Neuronal stem cell (in vitro differentiated cells): Measurements from ENCODE around the gene ELP6.
"Not testable (repeated sequence)": the region's sequence is repeated elsewhere in the genome, so short reads cannot be mapped to it uniquely, and the experiment has no call there.

ENCODE experiments used
- DNase-seq: peaks from one replicate; pipeline ENCODE4 v3.0.0-alpha.2; 2013; ENCODE audit warnings: low spot score
- H2AFZ ChIP-seq: one replicate; pipeline ENCODE4 v1.6.1; 2013; ENCODE audit warnings: mild to moderate bottlenecking, low read length, inconsistent platforms
- H2AK5ac ChIP-seq: 2 replicates; pipeline ENCODE4 v1.6.1; 2013; ENCODE audit warnings: low read depth, mild to moderate bottlenecking, inconsistent platforms, low read length, moderate library complexity, mixed read lengths
- H2BK120ac ChIP-seq: 2 replicates; pipeline ENCODE4 v1.6.1; 2013; ENCODE audit warnings: low read depth, mild to moderate bottlenecking, inconsistent platforms, low read length, moderate library complexity, mixed read lengths
- H2BK12ac ChIP-seq: one replicate; pipeline ENCODE4 v1.6.1; 2013; ENCODE audit warnings: low read length, inconsistent platforms
- H2BK15ac ChIP-seq: 2 replicates; pipeline ENCODE4 v1.6.1; 2013; ENCODE audit warnings: mild to moderate bottlenecking, low read length, inconsistent platforms, mixed read lengths
- H2BK5ac ChIP-seq: one replicate; pipeline ENCODE4 v1.6.1; 2013; ENCODE audit warnings: inconsistent platforms, mild to moderate bottlenecking, low read length, moderate library complexity
- H3K14ac ChIP-seq: one replicate; pipeline ENCODE4 v1.6.1; 2013; ENCODE audit warnings: low read length, inconsistent platforms
- H3K18ac ChIP-seq: 2 replicates; pipeline ENCODE4 v1.6.1; 2013; ENCODE audit warnings: low read length, inconsistent platforms
- H3K23ac ChIP-seq: 2 replicates; pipeline ENCODE4 v1.6.1; 2013; ENCODE audit warnings: low read depth, mild to moderate bottlenecking, mixed read lengths, low read length, inconsistent platforms; ENCODE audit not compliant: poor library complexity
- H3K27ac ChIP-seq: replicated peaks from 3 replicates; pipeline ENCODE4 v1.5.1; 2013; ENCODE audit warnings: low read length, inconsistent platforms
- H3K27me3 ChIP-seq, 3 experiments: 2 replicates each; pipeline ENCODE4 v1.6.1; 2013; ENCODE audit warnings: low read length in 3 of 3, mild to moderate bottlenecking in 2 of 3, inconsistent platforms in 1 of 3, low read depth in 1 of 3, mixed read lengths in 1 of 3, moderate library complexity in 1 of 3; ENCODE audit not compliant: control insufficient read depth in 3 of 3, insufficient read depth in 3 of 3
- H3K36me3 ChIP-seq, 2 donors: replicated peaks in 1 of 2; 2 replicates each; pipeline ENCODE4 v1.6.1; 2013; ENCODE audit warnings: low read length in 2 of 2; ENCODE audit not compliant: control insufficient read depth in 2 of 2, insufficient read depth in 2 of 2
- H3K4ac ChIP-seq: 2 replicates; pipeline ENCODE4 v1.6.1; 2013; ENCODE audit warnings: inconsistent platforms, mild to moderate bottlenecking, low read length, moderate library complexity
- H3K4me1 ChIP-seq, 2 donors: 1 replicate in 1 of 2; 2 replicates in 1 of 2; pipeline ENCODE4 v1.6.1; 2013; ENCODE audit warnings: low read length in 2 of 2, low read depth in 1 of 2; ENCODE audit not compliant: control insufficient read depth in 2 of 2, insufficient read depth in 1 of 2
- H3K4me2 ChIP-seq: one replicate; pipeline ENCODE4 v1.6.1; 2013; ENCODE audit warnings: mild to moderate bottlenecking, low read length, inconsistent platforms; ENCODE audit not compliant: insufficient read depth, poor library complexity, severe bottlenecking
- H3K4me3 ChIP-seq, 2 donors: 2 replicates each; pipeline ENCODE4 v1.5.1; 2013; ENCODE audit warnings: low read length in 2 of 2, mild to moderate bottlenecking in 2 of 2, inconsistent platforms in 1 of 2, moderate library complexity in 1 of 2
- H3K79me1 ChIP-seq: one replicate; pipeline ENCODE4 v1.6.1; 2013; ENCODE audit warnings: low read depth, mild to moderate bottlenecking, inconsistent platforms, low read length, moderate library complexity
- H3K9ac ChIP-seq: one replicate; pipeline ENCODE4 v1.6.1; 2013; ENCODE audit warnings: mild to moderate bottlenecking, low read depth, low read length, inconsistent platforms; ENCODE audit not compliant: poor library complexity
- H3K9me3 ChIP-seq, 2 donors: replicated peaks in 1 of 2; 2 replicates each; pipeline versions ENCODE3 to v1.6.1; 2013; ENCODE audit warnings: low read length in 2 of 2, mild to moderate bottlenecking in 2 of 2, inconsistent platforms in 1 of 2, low read depth in 1 of 2, mixed read lengths in 1 of 2, moderate library complexity in 1 of 2; ENCODE audit not compliant: control insufficient read depth in 2 of 2, insufficient read depth in 1 of 2
- H4K8ac ChIP-seq: one replicate; pipeline ENCODE4 v1.6.1; 2013; ENCODE audit warnings: low read depth, mild to moderate bottlenecking, inconsistent platforms, low read length, moderate library complexity
- H4K91ac ChIP-seq: one replicate; pipeline ENCODE4 v1.6.1; 2013; ENCODE audit warnings: low read length, low read depth, mild to moderate bottlenecking, inconsistent platforms; ENCODE audit not compliant: poor library complexity
- WGBS, 2 donors: extraction: QIAGEN DNeasy Blood & Tissue Kit; methylation state at CpG; one replicate each; pipeline ENCODE4 v1.1.7; 2013; ENCODE audit warnings: missing lambda C conversion rate in 2 of 2, mixed read lengths in 1 of 2; ENCODE audit not compliant: insufficient read length in 2 of 2, insufficient replicate concordance in 1 of 2; ENCODE audit errors: extremely low coverage in 2 of 2; 5-methylcytosine and 5-hydroxymethylcytosine counted together

ELP6 gene

GRCh38 chr3:47505267-47505666 is 8.2 kb downstream of the ELP6 start:
- H3K4me2 ChIP-seq, H3K79me1 ChIP-seq, H2BK15ac ChIP-seq, H4K8ac ChIP-seq, H2AFZ ChIP-seq, H3K4ac ChIP-seq, H3K27me3 ChIP-seq, H3K4me3 ChIP-seq, H3K18ac ChIP-seq, H2BK120ac ChIP-seq, H3K27ac ChIP-seq, H3K23ac ChIP-seq, H2BK12ac ChIP-seq, H4K91ac ChIP-seq, H2AK5ac ChIP-seq, H3K14ac ChIP-seq, DNase-seq, H3K9me3 ChIP-seq, H3K9ac ChIP-seq, H2BK5ac ChIP-seq, H3K4me1 ChIP-seq: not testable (repeated sequence)
- peaks cover 37 to 79% of the 10 kb centered on the region in 2 donors for H3K36me3 ChIP-seq
- no CpG with 5 or more reads among the region's 6 CpGs for WGBS, 2 donors

GRCh38 chr3:47504113-47504512 is 9.4 kb downstream of the ELP6 start:
- no peak for DNase-seq
- Histone ChIP-seq H3K4ac (no peak overlapping the region), H3K4me3 (no peak overlapping the region), H3K18ac (no peak overlapping the region), H2BK5ac (no peak overlapping the region), H2BK15ac (no peak overlapping the region), H3K27me3 (no peaks in the 10 kb centered on the region), H2BK12ac (no peak overlapping the region), H3K36me3 (peaks cover 35 to 75% of the 10 kb centered on the region in 2 donors), H3K79me1 (no peaks in the 10 kb centered on the region), H2AK5ac (no peak overlapping the region), H4K8ac (no peak overlapping the region), H2BK120ac (no peak overlapping the region), H2AFZ (no peak overlapping the region), H3K4me2 (no peak overlapping the region), H3K9me3 (no peaks in the 10 kb centered on the region), H3K14ac (no peak overlapping the region), H3K27ac (no peak overlapping the region), H4K91ac (no peak overlapping the region), H3K9ac (no peak overlapping the region), H3K23ac (no peak overlapping the region), H3K4me1 (peaks cover 0 to 3% of the 10 kb centered on the region in 2 donors)
- WGBS, 2 donors = no CpG with 5 or more reads among the region's 7 CpGs

DNA sequence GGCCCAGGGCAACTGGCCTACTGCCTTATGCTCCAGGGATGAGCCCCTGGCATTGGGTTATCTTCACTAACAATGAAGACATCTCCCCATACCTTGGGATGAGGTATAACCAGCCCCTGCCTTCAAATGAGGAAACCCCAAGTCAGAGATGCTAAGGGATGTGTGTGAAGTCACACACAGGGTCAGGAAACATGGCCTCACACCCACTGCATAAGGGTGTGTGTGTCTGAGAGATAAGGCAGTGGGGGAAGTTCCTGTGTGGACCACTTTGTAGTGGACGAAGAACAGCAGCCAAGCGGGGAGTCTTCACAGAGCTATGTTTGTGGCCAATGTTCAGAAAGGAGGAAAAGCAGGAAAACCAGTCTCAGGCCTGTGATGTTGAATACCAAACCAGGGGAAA is 10.5 kb downstream of the ELP6 start:
- no peak overlapping the region for H2BK15ac ChIP-seq
- peaks cover 0 to 3% of the 10 kb centered on the region in 2 donors for H3K9me3 ChIP-seq
- no peak overlapping the region for H2BK120ac ChIP-seq
- no peak overlapping the region for H3K14ac ChIP-seq
- H4K8ac ChIP-seq = no peak overlapping the region
- H3K9ac ChIP-seq = no peak overlapping the region
- no peak overlapping the region for H3K23ac ChIP-seq
- H3K79me1 ChIP-seq = no peaks in the 10 kb centered on the region
- no peak overlapping the region for H2BK12ac ChIP-seq
- no peak overlapping the region for H3K27ac ChIP-seq
- DNase-seq = no peak
- no peak overlapping the region for H2AK5ac ChIP-seq
- H3K27me3 ChIP-seq = peaks cover 0 to 2% (median 0%) of the 10 kb centered on the region in 3 experiments
- peaks cover 42 to 78% of the 10 kb centered on the region in 2 donors for H3K36me3 ChIP-seq
- WGBS, 2 donors = no CpG with 5 or more reads among the region's 2 CpGs
- no peak overlapping the region for H3K4me2 ChIP-seq
- no peak overlapping the region for H2AFZ ChIP-seq
- no peak overlapping the region for H3K4ac ChIP-seq
- H3K4me3 ChIP-seq = peak overlapping the region in 1 of 2 donors; percentile 48
- H4K91ac ChIP-seq = no peak overlapping the region
- H3K18ac ChIP-seq = no peak overlapping the region
- H2BK5ac ChIP-seq = no peak overlapping the region
- peaks cover 0 to 3% of the 10 kb centered on the region in 2 donors for H3K4me1 ChIP-seq

DNA sequence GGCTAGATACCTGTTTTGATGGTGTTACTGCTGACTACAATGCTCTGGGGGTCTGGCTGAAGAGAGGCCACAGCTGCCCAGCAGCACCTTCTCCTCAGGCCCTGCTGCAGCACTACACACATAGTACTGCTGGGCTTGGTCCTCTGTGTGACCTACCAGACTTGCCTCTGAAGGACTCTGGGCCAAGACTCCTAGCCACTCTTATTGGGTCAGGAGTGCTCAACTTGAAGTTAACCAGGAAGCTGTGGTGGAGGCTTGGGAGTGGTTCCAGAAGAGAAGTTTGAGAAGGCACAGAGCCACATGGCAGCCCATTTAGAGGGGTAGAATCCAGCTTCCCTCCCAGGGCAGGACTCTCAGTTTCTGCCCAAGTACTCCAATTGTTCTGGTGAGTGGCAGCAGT is 16.6 kb downstream of the ELP6 start:
- no peak overlapping the region for H2AFZ ChIP-seq

More for the DNA sequence above, 16.6 kb downstream of the ELP6 start:
- Histone ChIP-seq H2BK5ac (no peak overlapping the region), H3K4ac (no peak overlapping the region), H4K91ac (no peak overlapping the region), H3K4me1 (peaks cover 0 to 3% of the 10 kb centered on the region in 2 donors), H2BK15ac (no peak overlapping the region), H3K9ac (peak overlapping the region; percentile 63), H4K8ac (no peak overlapping the region), H3K4me3 (no peak overlapping the region), H3K9me3 (peaks cover 0 to 3% of the 10 kb centered on the region in 2 donors), H2AK5ac (no peak overlapping the region), H3K14ac (no peak overlapping the region), H2BK120ac (no peak overlapping the region), H3K36me3 (peaks cover 41 to 79% of the 10 kb centered on the region in 2 donors), H2BK12ac (no peak overlapping the region), H3K27me3 (peaks cover 0 to 2% (median 0%) of the 10 kb centered on the region in 3 experiments), H3K79me1 (no peaks in the 10 kb centered on the region), H3K23ac (no peak overlapping the region), H3K27ac (no peak overlapping the region), H3K4me2 (no peak overlapping the region), H3K18ac (no peak overlapping the region)
- no peak for DNase-seq
